Renal cortex interstitium (tissue), 15 donors: ENCODE measurements around the gene PLSCR4. TPM values are rescaled to one million over a fixed set of nuclear protein-coding genes. Genes with fewer than 3 reads are reported as not detected.
"Not testable (repeated sequence)": the region's sequence is repeated elsewhere in the genome, so short reads cannot be mapped to it uniquely, and the experiment has no call there.

Experiments used
- DNase-seq, 11 donors: peaks; one replicate each; pipeline ENCODE4 v3.0.0-alpha.2; 2013; ENCODE audit warnings: low read depth in 9 of 11, low spot score in 4 of 11; ENCODE audit errors: extremely low read depth in 1 of 11
- long read RNA-seq, 16 experiments: transcript quantifications; one replicate each; lab custom pipeline, GENCODE V29; 2026
- polyA plus RNA-seq, 3 donors: library from polyadenylated mRNA; unstranded; fragments of 120-200 nt; gene quantifications; one replicate each; pipeline ENCODE4 v1.2.1, GENCODE V29; 2013; ENCODE audit not compliant: insufficient read length in 3 of 3

The PLSCR4 gene
- 10 to 100 TPM; 15.2 to 18.0 (median 17.0) TPM for polyA plus RNA-seq
- long read RNA-seq, donor 1: 0 reads
- long read RNA-seq, donor 2, partial matches to known transcripts: 0 of 3 reads
- long read RNA-seq, donor 2, other reads (novel, unspliced or antisense): 0 of 3 reads
- long read RNA-seq, donor 3, partial matches to known transcripts: 10 of 12 reads
- long read RNA-seq, donor 3, other reads (novel, unspliced or antisense): 0 of 12 reads
- long read RNA-seq, donor 4, partial matches to known transcripts: 0 of 1 reads
- long read RNA-seq, donor 4, other reads (novel, unspliced or antisense): 0 of 1 reads
- long read RNA-seq, donor 5: 0 reads
- long read RNA-seq, donor 6: 0 reads
- long read RNA-seq, donor 7, partial matches to known transcripts: 0 of 2 reads
- long read RNA-seq, donor 7, other reads (novel, unspliced or antisense): 0 of 2 reads
- long read RNA-seq, donor 8, partial matches to known transcripts: 0 of 4 reads
- long read RNA-seq, donor 8, other reads (novel, unspliced or antisense): 0 of 4 reads
- long read RNA-seq, donor 9, partial matches to known transcripts: 0 of 2 reads
- long read RNA-seq, donor 9, other reads (novel, unspliced or antisense): 0 of 2 reads
- long read RNA-seq, donor 10, partial matches to known transcripts: 0 of 2 reads
- long read RNA-seq, donor 10, other reads (novel, unspliced or antisense): 0 of 2 reads
- long read RNA-seq, donor 11: 0 reads
- long read RNA-seq, donor 12: 0 reads
- long read RNA-seq, donor 13, partial matches to known transcripts: 0 of 2 reads
- long read RNA-seq, donor 13, other reads (novel, unspliced or antisense): 0 of 2 reads
- long read RNA-seq, donor 14, partial matches to known transcripts: 0 of 3 reads
- long read RNA-seq, donor 14, other reads (novel, unspliced or antisense): 0 of 3 reads
- long read RNA-seq, donor 15, partial matches to known transcripts: 0 of 3 reads
- long read RNA-seq, donor 15, other reads (novel, unspliced or antisense): 0 of 3 reads
- long read RNA-seq, donor 16, transcript PLSCR4-201 (9 exons, 3,303 nt): major isoform, 8 of 10 reads
- long read RNA-seq, donor 16, partial matches to known transcripts: 0 of 10 reads
- long read RNA-seq, donor 16, other reads (novel, unspliced or antisense): 0 of 10 reads

GRCh38 chr3:146250449-146251382 lies at the start of gene PLSCR4:
Gene PLSCR4 (minus strand): TSS chr3:146251105. CDS start chr3:146222071, 29,034 bp downstream.
- DNase-seq: peak; percentile 22 to 71 (median 49)

GRCh38 chr3:146293401-146293800 lies 42.5 kb upstream of the PLSCR4 start:
- DNase-seq: not testable (repeated sequence)

GRCh38 chr3:146283781-146284445 lies 33.0 kb upstream of the PLSCR4 start:
- no peak for DNase-seq

GRCh38 chr3:146280864-146281263 lies 30.0 kb upstream of the PLSCR4 start:
- DNase-seq: no peak

- DNase-seq: no peak
These were observed 29.0 kb upstream of the PLSCR4 start for GRCh38 chr3:146279951-146280350.

GRCh38 chr3:146279013-146279412 lies 28.1 kb upstream of the PLSCR4 start:
- no peak for DNase-seq

- DNase-seq: peak in 8 of 11 donors; percentile 24 to 58 (median 34)
These were observed 27.2 kb upstream of the PLSCR4 start for GRCh38 chr3:146277953-146278631.

GRCh38 chr3:146275476-146275875 lies 24.6 kb upstream of the PLSCR4 start:
- no peak for DNase-seq

- no peak for DNase-seq
These were observed 23.9 kb upstream of the PLSCR4 start for GRCh38 chr3:146274833-146275232.

GRCh38 chr3:146273721-146274407 lies 23.0 kb upstream of the PLSCR4 start:
- DNase-seq: no peak

GRCh38 chr3:146271180-146271579 lies 20.3 kb upstream of the PLSCR4 start:
- no peak for DNase-seq

- DNase-seq: no peak
These were observed 18.4 kb upstream of the PLSCR4 start for GRCh38 chr3:146269271-146269670.

- DNase-seq: no peak
These were observed 17.8 kb upstream of the PLSCR4 start for GRCh38 chr3:146268535-146269219.

GRCh38 chr3:146265720-146266119 lies 14.8 kb upstream of the PLSCR4 start:
- DNase-seq: no peak

GRCh38 chr3:146262371-146263110 lies 11.6 kb upstream of the PLSCR4 start:
- no peak for DNase-seq
